ENCODE results near the gene TIMM17B. TPM values are rescaled to one million over a fixed set of nuclear protein-coding genes. Genes with fewer than 3 reads are reported as not detected.
A peak's percentile ranks its signal among the peaks of the same experiment; 100 is the strongest.

Gene TIMM17B
- total RNA-seq, 1 experiment from 2014 or later = 89.7 TPM

DNA sequence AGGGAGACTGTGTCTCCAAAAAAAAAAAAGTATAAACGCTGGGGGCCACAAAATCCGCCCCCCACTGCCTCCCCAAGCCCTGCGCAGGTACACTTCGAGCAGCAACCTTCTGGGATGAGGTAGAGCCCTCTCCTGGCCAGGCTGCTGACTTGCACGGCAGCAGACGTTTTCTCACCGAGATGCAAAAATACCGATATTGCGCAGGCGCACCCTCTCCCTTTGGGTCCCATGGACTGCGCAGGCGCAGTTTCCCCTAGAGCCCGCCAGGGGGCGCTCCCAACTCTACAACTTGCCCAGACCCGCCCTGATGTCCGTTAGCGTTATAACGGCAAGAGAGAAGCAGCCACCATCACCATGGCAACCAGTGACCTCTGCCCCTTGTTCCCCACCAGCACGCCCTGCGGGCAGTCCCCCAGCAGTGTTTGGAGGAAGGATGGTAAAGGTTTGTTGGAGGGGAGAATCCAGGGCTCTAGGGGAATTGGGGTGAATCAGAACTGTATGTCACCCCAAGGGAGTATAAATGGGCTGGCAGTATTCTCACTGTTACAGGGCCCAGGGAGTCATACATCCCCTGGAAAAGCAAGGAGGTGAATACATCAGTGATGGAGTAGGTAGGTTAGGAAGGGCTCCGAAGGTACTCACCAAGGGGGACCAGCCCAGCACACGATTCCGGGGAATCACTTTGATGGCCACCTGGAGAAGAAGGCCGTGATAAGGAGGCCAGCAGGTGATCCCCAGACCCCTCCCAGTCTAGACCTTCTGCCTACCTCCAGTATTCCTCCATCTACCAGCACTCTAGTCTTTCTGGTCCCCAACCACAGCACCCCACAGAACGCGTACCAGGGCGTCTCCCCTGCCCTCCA, 19.8 kb upstream of the TIMM17B start:
- peak overlapping the region; percentile 87 for H3K4me2 ChIP-seq (ENCODE audit: insufficient read depth, insufficient read length, low read length)
- H3K9ac ChIP-seq (ENCODE audit: extremely low read depth, insufficient read length, low read length) = peak overlapping the region; percentile 97

More for the DNA sequence above, 19.8 kb upstream of the TIMM17B start:
- H4K91ac ChIP-seq (ENCODE audit: insufficient read length, low read depth, low read length) = no peak overlapping the region
- peak overlapping the region; percentile 95 to 99 for H3K4me3 Mint-ChIP-seq
- H2BK20ac ChIP-seq (ENCODE audit: low read depth, low read length, poor library complexity, severe bottlenecking) = no peak overlapping the region
- H3K4me1 ChIP-seq (ENCODE audit: insufficient read depth, low read length) = peaks cover 11% of the 10 kb centered on the region; the same call in 1 of the 2 replicates
- no peak overlapping the region for H3K56ac ChIP-seq (ENCODE audit: insufficient read length, low read depth, low read length)
- no peak overlapping the region for H2BK15ac ChIP-seq (ENCODE audit: low read depth, low read length)
- H2AFZ ChIP-seq (ENCODE audit: low read length) = no peak overlapping the region
- H4K8ac ChIP-seq (replicated peaks; ENCODE audit: insufficient read length, low read depth, low read length) = no peak overlapping the region
- H2BK5ac ChIP-seq (ENCODE audit: insufficient read length, low read length) = no peak overlapping the region
- no peak overlapping the region for H2AK5ac ChIP-seq (ENCODE audit: insufficient read length, low read length)
- H3K27ac Mint-ChIP-seq = peak overlapping the region; percentile 83 to 97 (median 94)
- H3K23me2 ChIP-seq (ENCODE audit: insufficient read length, low read depth, low read length, poor library complexity, severe bottlenecking) = no peaks in the 10 kb centered on the region
- no peak overlapping the region for H3K23ac ChIP-seq (ENCODE audit: insufficient read length, low read depth, low read length)
- no peak overlapping the region for H4K5ac ChIP-seq (ENCODE audit: insufficient read length, low read depth, low read length)
- H3K36me3 Mint-ChIP-seq (ENCODE audit: insufficient read depth in 1 of 3, low read depth in 3 of 3) = peaks cover 53 to 68% (median 54%) of the 10 kb centered on the region in 3 experiments
- H3K18ac ChIP-seq (ENCODE audit: insufficient read length, low read depth, low read length) = no peak overlapping the region
- H3K79me1 ChIP-seq (ENCODE audit: insufficient read depth, low read depth, low read length, poor library complexity, severe bottlenecking) = peaks cover 4% of the 10 kb centered on the region
- peaks cover 4% of the 10 kb centered on the region for H3K27me3 Mint-ChIP-seq (ENCODE audit: low read depth)
- H2BK12ac ChIP-seq (ENCODE audit: insufficient read length, low read depth, low read length) = no peak overlapping the region
- peak; percentile 93 for DNase-seq
- H3K9me3 Mint-ChIP-seq = peaks cover 73 to 77% of the 10 kb centered on the region in 2 experiments
- H3T11ph ChIP-seq (ENCODE audit: low read length) = no peak overlapping the region
- peak; percentile 87 for TF ChIP-seq CTCF (conservative IDR thresholded peaks at IDR 0.05)
- peaks cover 32 to 56% of the 10 kb centered on the region in 2 experiments for H3K4me1 Mint-ChIP-seq
- H3K4ac ChIP-seq (ENCODE audit: low read depth, low read length) = no peak overlapping the region
- no peak overlapping the region; the same call in 1 of the 2 replicates for H3K14ac ChIP-seq (ENCODE audit: insufficient read depth, low read length)
- WGBS (ENCODE audit: extremely low coverage, insufficient read length, low lambda C conversion rate) = no CpG with 5 or more reads among the region's 27 CpGs
- no peaks in the 10 kb centered on the region for H3K27me3 ChIP-seq (ENCODE audit: insufficient read depth, low read length)
- no peak overlapping the region for H2BK120ac ChIP-seq (ENCODE audit: low read depth, low read length, poor library complexity, severe bottlenecking)
- peaks cover 30% of the 10 kb centered on the region for H3K79me2 ChIP-seq (ENCODE audit: insufficient read depth, low read length)
- peaks cover 2% of the 10 kb centered on the region for H4K20me1 ChIP-seq (ENCODE audit: control insufficient read depth, insufficient read depth, insufficient read length)
- no peaks in the 10 kb centered on the region for H3K9me3 ChIP-seq (ENCODE audit: control insufficient read depth, low read depth, low read length)
- H3K27ac ChIP-seq (ENCODE audit: insufficient read length, low read depth, low read length) = peak overlapping the region; percentile 38
